ENCODE results near the gene HAAO.

HAAO gene

GRCh38 chr2:42812899-42813479 is 20.6 kb upstream of the HAAO start:
- DNase-seq (ENCODE audit: insufficient read length, low spot score) (no peak), FAIRE-seq (no peak)
- TF ChIP-seq, protein P1, sequence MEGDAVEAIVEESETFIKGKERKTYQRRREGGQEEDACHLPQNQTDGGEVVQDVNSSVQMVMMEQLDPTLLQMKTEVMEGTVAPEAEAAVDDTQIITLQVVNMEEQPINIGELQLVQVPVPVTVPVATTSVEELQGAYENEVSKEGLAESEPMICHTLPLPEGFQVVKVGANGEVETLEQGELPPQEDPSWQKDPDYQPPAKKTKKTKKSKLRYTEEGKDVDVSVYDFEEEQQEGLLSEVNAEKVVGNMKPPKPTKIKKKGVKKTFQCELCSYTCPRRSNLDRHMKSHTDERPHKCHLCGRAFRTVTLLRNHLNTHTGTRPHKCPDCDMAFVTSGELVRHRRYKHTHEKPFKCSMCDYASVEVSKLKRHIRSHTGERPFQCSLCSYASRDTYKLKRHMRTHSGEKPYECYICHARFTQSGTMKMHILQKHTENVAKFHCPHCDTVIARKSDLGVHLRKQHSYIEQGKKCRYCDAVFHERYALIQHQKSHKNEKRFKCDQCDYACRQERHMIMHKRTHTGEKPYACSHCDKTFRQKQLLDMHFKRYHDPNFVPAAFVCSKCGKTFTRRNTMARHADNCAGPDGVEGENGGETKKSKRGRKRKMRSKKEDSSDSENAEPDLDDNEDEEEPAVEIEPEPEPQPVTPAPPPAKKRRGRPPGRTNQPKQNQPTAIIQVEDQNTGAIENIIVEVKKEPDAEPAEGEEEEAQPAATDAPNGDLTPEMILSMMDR (IDR thresholded peaks at IDR 0.05; ENCODE audit: insufficient read depth, missing control alignments) = no peak

DNA sequence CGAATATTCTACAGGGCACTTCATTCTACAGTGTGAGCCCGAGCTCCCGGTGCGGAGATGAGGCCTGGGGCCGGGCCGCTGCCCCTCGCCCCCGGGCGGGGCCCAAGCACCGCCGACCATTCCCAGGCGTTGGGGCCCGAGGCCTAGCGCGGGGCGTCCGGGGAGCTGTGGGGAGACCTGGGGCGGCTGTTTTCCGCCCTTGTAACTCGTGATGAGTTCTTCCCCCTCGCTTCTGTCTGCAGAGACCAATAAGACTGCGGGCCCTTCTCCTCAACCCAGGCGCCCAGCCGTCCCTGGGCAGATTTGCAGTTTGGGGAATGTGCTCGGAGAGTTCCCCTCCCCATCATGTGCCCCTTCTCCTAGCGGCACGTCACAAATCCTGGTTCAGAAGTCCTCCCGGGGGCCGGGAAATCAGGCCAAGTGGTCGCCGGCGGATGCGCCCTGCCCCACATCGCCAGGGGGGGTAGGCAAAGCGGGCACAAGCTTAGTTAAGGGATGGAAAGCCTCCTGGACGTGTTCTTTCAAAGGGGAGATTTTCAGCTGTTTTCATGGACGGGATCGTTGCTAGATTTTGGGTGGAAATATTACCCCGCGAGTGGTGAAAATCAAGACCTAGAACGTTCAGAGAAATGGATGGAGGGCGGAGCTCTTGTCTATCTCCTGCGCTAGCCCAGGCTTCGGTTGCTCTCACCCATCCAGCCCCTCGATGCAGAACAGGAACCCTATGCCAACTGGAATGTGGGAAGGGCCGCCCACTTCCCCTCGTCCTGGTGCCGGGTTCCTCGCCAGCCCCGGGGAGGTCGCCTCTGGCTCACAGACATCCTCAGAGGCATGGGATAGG is 18.8 kb upstream of the HAAO start:
- TF ChIP-seq, protein P1 (IDR thresholded peaks at IDR 0.05; ENCODE audit: insufficient read depth, missing control alignments) = no peak
- FAIRE-seq (no peak), DNase-seq (ENCODE audit: insufficient read length, low spot score) (no peak)

- no peak for DNase-seq (ENCODE audit: insufficient read length, low spot score)
- FAIRE-seq = no peak
- TF ChIP-seq, protein P1 (IDR thresholded peaks at IDR 0.05; ENCODE audit: insufficient read depth, missing control alignments) = no peak
Measured at GRCh38 chr2:42810121-42810970, 18.0 kb upstream of the HAAO start.

GRCh38 chr2:42809819-42810120 is 17.4 kb upstream of the HAAO start:
- TF ChIP-seq, protein P1 (IDR thresholded peaks at IDR 0.05; ENCODE audit: insufficient read depth, missing control alignments) = no peak
- DNase-seq (ENCODE audit: insufficient read length, low spot score) = no peak

GRCh38 chr2:42809131-42809818 is 16.9 kb upstream of the HAAO start:
- FAIRE-seq (no peak), DNase-seq (ENCODE audit: insufficient read length, low spot score) (no peak)
- TF ChIP-seq, protein P1 (IDR thresholded peaks at IDR 0.05; ENCODE audit: insufficient read depth, missing control alignments) = no peak

More at GRCh38 chr2:42809819-42810120, 17.4 kb upstream of the HAAO start:
- FAIRE-seq = no peak

- TF ChIP-seq, protein P1 (IDR thresholded peaks at IDR 0.05; ENCODE audit: insufficient read depth, missing control alignments) = no peak
- no peak for DNase-seq (ENCODE audit: insufficient read length, low spot score)
- no peak for FAIRE-seq
Measured at GRCh38 chr2:42808301-42808700, 15.9 kb upstream of the HAAO start.
